BLaER1 treated with 17β-estradiol and CSF1 and Interleukin-3, amounts not matched to agents 10 nM and 100 nM (cell line): ENCODE data around the gene SPAG4.

Experiments used
- H3K27ac ChIP-seq, 11 experiments: shearing (Covaris generic); formaldehyde crosslinking; 2 replicates each; pipeline ENCODE4 v1.8.1; 2022
- H3K27me3 ChIP-seq, 11 experiments: shearing (Covaris generic); formaldehyde crosslinking; 2 replicates each; pipeline ENCODE4 v1.8.1; 2022
- H3K36me3 ChIP-seq, 11 experiments: shearing (Covaris generic); formaldehyde crosslinking; 2 replicates each; pipeline ENCODE4 v1.8.1; 2022
- H3K4me1 ChIP-seq, 10 experiments: shearing (Covaris generic); formaldehyde crosslinking; 2 replicates each; pipeline ENCODE4 v1.8.1; 2022
- H3K4me2 ChIP-seq, 11 experiments: shearing (Covaris generic); formaldehyde crosslinking; 2 replicates each; pipeline ENCODE4 v1.8.1; 2022
- H3K4me3 ChIP-seq, 10 experiments: shearing (Covaris generic); formaldehyde crosslinking; 2 replicates each; pipeline ENCODE4 v1.8.1; 2022
- H3K9ac ChIP-seq, 11 experiments: shearing (Covaris generic); formaldehyde crosslinking; 2 replicates each; pipeline ENCODE4 v1.8.1; 2022
- H3K9me3 ChIP-seq, 11 experiments: shearing (Covaris generic); formaldehyde crosslinking; replicated peaks in 1 of 11; 2 replicates each; pipeline ENCODE4 v1.8.1; 2022
- H4K20me1 ChIP-seq, 11 experiments: shearing (Covaris generic); formaldehyde crosslinking; 2 replicates each; pipeline ENCODE4 v1.8.1; 2022
- Cebpa-rat ChIP-seq, 11 experiments: shearing (Covaris generic); IDR thresholded peaks; 2 replicates each; pipeline ENCODE4 v1.8.1; 2022

Gene SPAG4

DNA sequence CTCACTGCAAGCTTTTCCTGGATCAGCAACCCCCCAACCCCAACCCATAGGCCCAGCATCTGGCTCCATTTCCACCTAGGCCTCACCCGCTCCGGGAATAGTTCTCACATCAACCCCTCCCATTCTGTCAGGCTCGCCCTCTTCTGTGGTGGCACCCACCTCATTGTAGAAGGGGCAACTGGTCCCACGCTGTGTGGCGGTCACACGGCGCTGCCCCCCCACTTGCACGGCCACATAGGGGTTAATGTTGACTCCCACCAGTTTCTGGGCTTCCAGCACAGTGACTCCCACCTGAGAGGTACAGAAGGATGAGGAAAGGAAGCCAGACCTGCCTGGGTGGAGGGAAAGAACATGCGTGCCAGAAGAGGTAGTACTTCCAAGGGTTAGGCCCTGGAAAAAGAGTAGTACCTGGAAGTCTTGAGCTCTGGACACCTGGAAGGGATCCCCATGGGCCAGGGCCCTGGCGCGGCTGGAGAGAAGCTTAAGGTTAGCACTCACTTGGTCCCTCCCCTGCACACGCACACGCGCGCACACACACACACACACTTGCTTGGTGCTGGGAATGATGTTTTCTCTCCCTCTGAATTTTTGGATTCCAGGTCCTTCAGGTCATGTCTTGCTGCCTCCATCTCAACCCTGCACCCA, 12.7 kb upstream of the SPAG4 start:
- Histone ChIP-seq H3K4me3 (no peak overlapping the region), H3K9ac (no peak overlapping the region), H3K4me2 (no peak overlapping the region), H3K27ac (no peak overlapping the region), H3K36me3 (no peaks in the 10 kb centered on the region), H3K27me3 (peaks cover 27 to 45% (median 39%) of the 10 kb centered on the region in 11 experiments), H4K20me1 (peaks cover 0 to 16% (median 0%) of the 10 kb centered on the region in 11 experiments; a peak in 4 of 22 replicates), H3K9me3 (no peaks in the 10 kb centered on the region), H3K4me1 (peaks cover 13 to 23% (median 20%) of the 10 kb centered on the region in 10 experiments)
- TF ChIP-seq Cebpa-rat (IDR thresholded peaks at IDR 0.05) = no peak

GRCh38 chr20:35603695-35604448, 11.8 kb upstream of the SPAG4 start:
- Histone ChIP-seq H3K4me1 (peaks cover 13 to 23% (median 20%) of the 10 kb centered on the region in 10 experiments), H3K4me2 (no peak overlapping the region), H4K20me1 (peaks cover 0 to 16% (median 0%) of the 10 kb centered on the region in 11 experiments; a peak in 4 of 22 replicates), H3K4me3 (no peak overlapping the region), H3K9me3 (no peaks in the 10 kb centered on the region), H3K9ac (no peak overlapping the region), H3K27ac (no peak overlapping the region), H3K36me3 (no peaks in the 10 kb centered on the region), H3K27me3 (peaks cover 27 to 45% (median 39%) of the 10 kb centered on the region in 11 experiments)
- no peak for TF ChIP-seq Cebpa-rat (IDR thresholded peaks at IDR 0.05)

GRCh38 chr20:35604449-35604747, 11.2 kb upstream of the SPAG4 start:
- Histone ChIP-seq H3K4me3 (no peak overlapping the region), H3K4me2 (no peak overlapping the region), H3K9ac (no peak overlapping the region), H3K36me3 (no peaks in the 10 kb centered on the region), H3K9me3 (no peaks in the 10 kb centered on the region), H3K27ac (no peak overlapping the region), H4K20me1 (peaks cover 0 to 16% (median 0%) of the 10 kb centered on the region in 11 experiments; a peak in 4 of 22 replicates), H3K27me3 (peaks cover 27 to 42% (median 38%) of the 10 kb centered on the region in 11 experiments), H3K4me1 (peaks cover 13 to 23% (median 20%) of the 10 kb centered on the region in 10 experiments)
- TF ChIP-seq Cebpa-rat (IDR thresholded peaks at IDR 0.05) = no peak

- Histone ChIP-seq H3K4me2 (no peak overlapping the region), H4K20me1 (peaks cover 0 to 9% (median 0%) of the 10 kb centered on the region in 11 experiments; a peak in 4 of 22 replicates), H3K27ac (no peak overlapping the region), H3K9ac (no peak overlapping the region), H3K4me1 (peaks cover 10 to 20% (median 16%) of the 10 kb centered on the region in 10 experiments), H3K9me3 (no peaks in the 10 kb centered on the region), H3K36me3 (no peaks in the 10 kb centered on the region), H3K27me3 (peaks cover 14 to 25% (median 20%) of the 10 kb centered on the region in 11 experiments), H3K4me3 (no peak overlapping the region)
- no peak for TF ChIP-seq Cebpa-rat (IDR thresholded peaks at IDR 0.05)
These were observed 9.5 kb upstream of the SPAG4 start for GRCh38 chr20:35606127-35606526.

- peak overlapping the region in 10 of 11 experiments; percentile 13 to 53 (median 25); a peak in 13 of 22 replicates for H3K4me2 ChIP-seq
- peaks cover 0 to 1% (median 0%) of the 10 kb centered on the region in 11 experiments; a peak in 2 of 22 replicates for H4K20me1 ChIP-seq
- no peak overlapping the region for H3K9ac ChIP-seq
- no peaks in the 10 kb centered on the region for H3K36me3 ChIP-seq
- H3K27me3 ChIP-seq = peaks cover 4 to 14% (median 10%) of the 10 kb centered on the region in 11 experiments
- peaks cover 7 to 16% (median 9%) of the 10 kb centered on the region in 10 experiments; a peak in 16 of 20 replicates for H3K4me1 ChIP-seq
- no peak overlapping the region for H3K4me3 ChIP-seq
- no peak for TF ChIP-seq Cebpa-rat (IDR thresholded peaks at IDR 0.05)
- H3K27ac ChIP-seq = no peak overlapping the region
- H3K9me3 ChIP-seq = no peaks in the 10 kb centered on the region
These were observed 8.5 kb upstream of the SPAG4 start for GRCh38 chr20:35607003-35607735.

- Histone ChIP-seq H3K27me3 (no peaks in the 10 kb centered on the region), H3K4me3 (no peak overlapping the region), H3K36me3 (no peaks in the 10 kb centered on the region), H3K4me1 (peaks cover 12 to 31% (median 20%) of the 10 kb centered on the region in 10 experiments), H3K27ac (no peak overlapping the region), H3K9me3 (no peaks in the 10 kb centered on the region), H3K4me2 (peak overlapping the region in 2 of 11 experiments; percentile 3 to 7; a peak in 1 of 22 replicates), H3K9ac (no peak overlapping the region), H4K20me1 (no peaks in the 10 kb centered on the region)
- no peak for TF ChIP-seq Cebpa-rat (IDR thresholded peaks at IDR 0.05)
These were observed 4.7 kb upstream of the SPAG4 start for GRCh38 chr20:35610833-35611427.

DNA sequence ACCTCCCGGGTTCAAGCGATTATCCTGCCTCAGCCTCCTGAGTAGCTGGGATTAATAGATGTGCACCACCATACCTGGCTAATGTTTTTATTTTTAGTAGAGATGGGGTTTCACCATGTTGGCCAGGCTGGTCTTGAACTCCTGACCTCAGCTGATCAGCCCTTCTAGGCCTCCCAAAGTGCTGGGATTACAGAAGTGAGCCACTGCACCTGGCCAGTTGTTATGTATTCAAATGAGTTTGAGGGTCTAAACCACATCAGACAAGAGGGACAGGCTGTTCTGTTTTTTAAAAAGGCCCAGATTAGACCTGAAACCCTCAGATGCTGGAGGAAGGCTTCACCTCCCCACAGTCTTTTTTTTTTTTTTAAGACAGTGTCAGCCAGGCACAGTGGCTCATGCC, 4.1 kb upstream of the SPAG4 start:
- TF ChIP-seq Cebpa-rat (IDR thresholded peaks at IDR 0.05) = no peak
- Histone ChIP-seq H3K27ac (no peak overlapping the region), H3K36me3 (no peaks in the 10 kb centered on the region), H3K4me3 (no peak overlapping the region), H3K9ac (no peak overlapping the region), H3K9me3 (no peaks in the 10 kb centered on the region), H4K20me1 (no peaks in the 10 kb centered on the region), H3K4me2 (peak overlapping the region in 4 of 11 experiments; percentile 3 to 27 (median 8); a peak in 3 of 22 replicates), H3K4me1 (peaks cover 12 to 31% (median 20%) of the 10 kb centered on the region in 10 experiments), H3K27me3 (no peaks in the 10 kb centered on the region)

GRCh38 chr20:35616465-35617396, 1.1 kb downstream of the SPAG4 start:
- H3K9ac ChIP-seq = peak overlapping the region; percentile 58 to 78 (median 72)
- H3K4me3 ChIP-seq = peak overlapping the region; percentile 59 to 75 (median 64)
- peaks cover 0 to 16% (median 3%) of the 10 kb centered on the region in 11 experiments; a peak in 7 of 22 replicates for H4K20me1 ChIP-seq
- H3K4me2 ChIP-seq = peak overlapping the region; percentile 91 to 99 (median 98)
- H3K9me3 ChIP-seq = no peaks in the 10 kb centered on the region
- peaks cover 6 to 12% (median 11%) of the 10 kb centered on the region in 11 experiments; a peak in 10 of 22 replicates for H3K36me3 ChIP-seq
- H3K27me3 ChIP-seq = peaks cover 0 to 11% (median 0%) of the 10 kb centered on the region in 11 experiments; a peak in 6 of 22 replicates
- peaks cover 32 to 51% (median 40%) of the 10 kb centered on the region in 10 experiments for H3K4me1 ChIP-seq
- TF ChIP-seq Cebpa-rat (IDR thresholded peaks at IDR 0.05) = peak in 3 of 11 experiments; percentile 32 to 68 (median 34); a peak in 2 of 22 replicates
- H3K27ac ChIP-seq = peak overlapping the region; percentile 63 to 86 (median 78); a peak in 21 of 22 replicates
